ENCODE data around the gene ERFL. TPM values are rescaled to one million over a fixed set of nuclear protein-coding genes. Genes with fewer than 3 reads are reported as not detected.

Gene ERFL
- total RNA-seq, 1 donor from 2014 or later: 1.7 TPM

- intact Hi-C loops (cut with micrococcal nuclease): no loop called here
Measured at GRCh38 chr19:41861116-41861768, 67.0 kb downstream of the ERFL start.

- intact Hi-C loops (cut with micrococcal nuclease): loop anchor here (1.0 kb wide), 2 partner anchors 11 to 24 kb away; no protein-coding TSS in a partner anchor
Measured at GRCh38 chr19:41860419-41861115, 67.7 kb downstream of the ERFL start.

DNA sequence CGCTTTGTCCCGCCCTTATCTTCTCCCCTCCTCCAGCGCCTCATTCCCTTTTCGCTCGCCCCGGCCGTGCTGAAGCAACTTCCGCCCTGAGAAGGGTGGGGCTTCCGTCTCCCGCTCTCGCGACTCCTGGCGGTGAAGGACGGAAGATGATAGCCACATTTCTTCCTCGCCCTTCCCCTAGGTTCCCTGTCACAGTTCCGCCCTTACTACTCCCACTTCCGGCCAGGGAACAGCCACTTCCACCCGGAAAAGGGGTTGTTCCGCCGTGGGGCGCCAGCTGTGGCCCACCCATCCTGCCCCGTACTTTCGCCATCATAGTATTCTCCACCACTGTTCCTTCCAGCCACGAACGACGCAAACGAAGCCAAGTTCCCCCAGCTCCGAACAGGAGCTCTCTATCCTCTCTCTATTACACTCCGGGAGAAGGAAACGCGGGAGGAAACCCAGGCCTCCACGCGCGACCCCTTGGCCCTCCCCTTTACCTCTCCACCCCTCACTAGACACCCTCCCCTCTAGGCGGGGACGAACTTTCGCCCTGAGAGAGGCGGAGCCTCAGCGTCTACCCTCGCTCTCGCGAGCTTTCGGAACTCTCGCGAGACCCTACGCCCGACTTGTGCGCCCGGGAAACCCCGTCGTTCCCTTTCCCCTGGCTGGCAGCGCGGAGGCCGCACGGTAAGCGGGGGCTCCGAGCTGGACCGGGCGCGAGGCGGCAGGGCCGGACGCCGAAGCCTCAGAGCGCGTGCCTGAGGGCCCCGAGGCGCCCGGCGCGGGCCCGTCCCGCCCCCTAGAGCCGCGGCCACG, 68.4 kb downstream of the ERFL start, which contains the start of gene RPS19:
Gene RPS19, plus strand, starts transcription at position 638 of the 801 bp plus-strand sequence. CDS start 520 bp downstream, outside the sequence.
- intact Hi-C loops (cut with micrococcal nuclease): loop anchor here (1.0 to 5.0 kb wide), 5 partner anchors 11 to 217 kb away; partner anchors contain the start of genes RABAC1 and ZNF574

DNA sequence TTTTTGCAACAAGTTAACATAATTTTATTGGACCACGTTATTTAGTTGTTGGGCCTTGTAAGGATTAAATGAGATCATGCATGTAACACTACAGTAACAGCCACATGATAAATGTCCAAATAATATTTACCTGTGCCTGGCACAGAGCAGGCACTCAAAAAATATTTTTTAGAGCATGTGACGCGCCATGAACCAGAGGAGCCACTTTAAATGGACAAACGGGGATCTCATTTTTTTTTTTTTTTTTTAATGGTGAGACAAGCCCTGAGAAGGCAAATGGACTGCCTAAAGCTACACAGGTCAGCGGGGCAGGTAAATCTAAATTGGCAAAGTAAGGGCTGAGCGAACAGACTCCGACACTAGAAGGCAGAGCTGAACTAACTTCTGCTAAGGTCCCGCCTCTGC, 69.0 kb downstream of the ERFL start:
- intact Hi-C loops (cut with micrococcal nuclease): loop anchor here (1.0 to 5.0 kb wide), 3 partner anchors 76 to 218 kb away; partner anchors contain the start of genes RABAC1 and ZNF574

Other genes with a start within 250 kb of the ERFL start
- not detected in 2 replicates for gene CEACAM7, start 240.2 kb downstream of the ERFL start, total RNA-seq
- gene CEACAM5, start 219.8 kb downstream of the ERFL start, total RNA-seq: not detected in 2 replicates
- gene CEACAM6, start 172.9 kb downstream of the ERFL start, total RNA-seq: not detected in 2 replicates
- gene CEACAM3, start 131.9 kb downstream of the ERFL start, total RNA-seq: not detected in 2 replicates
- gene LYPD4, start 83.8 kb downstream of the ERFL start, total RNA-seq: not detected in 2 replicates
- gene DMRTC2, start 83.4 kb downstream of the ERFL start, total RNA-seq: not detected in 2 replicates
- 2,743 and 2,797 TPM in 2 replicates for gene RPS19, start 68.2 kb downstream of the ERFL start, total RNA-seq
- 1.7 TPM in 2 replicates for gene CD79A, start 51.2 kb downstream of the ERFL start, total RNA-seq
- 593 TPM in 2 replicates for gene ARHGEF1, start 45.3 kb downstream of the ERFL start, total RNA-seq
- 63.6 and 67.5 TPM in 2 replicates for gene RABAC1, start 30.9 kb upstream of the ERFL start, total RNA-seq
- gene ATP1A3, start 65.8 kb upstream of the ERFL start, total RNA-seq: 2.3 and 2.5 TPM in 2 replicates
- gene GRIK5, start 141.8 kb upstream of the ERFL start, total RNA-seq: 2.0 and 2.9 TPM in 2 replicates
- 14.2 and 14.6 TPM in 2 replicates for gene ZNF574, start 147.7 kb upstream of the ERFL start, total RNA-seq
- 25.6 and 28.1 TPM in 2 replicates for gene POU2F2, start 204.0 kb upstream of the ERFL start, total RNA-seq

All from T-helper 2 cell treated with Interferon-gamma antibody and Interleukin-4, amounts not matched to agents 100 ng/mL and 5 ng/mL, for 36 hours (primary cell).